HUES48 (cell line): ENCODE measurements around the gene GABRR2.

ENCODE experiments used
- H3K27ac ChIP-seq: one replicate; pipeline ENCODE4 v1.7.0; 2013; ENCODE audit warnings: low read depth, low read length, inconsistent platforms
- H3K27me3 ChIP-seq: 2 replicates; pipeline ENCODE4 v1.6.1; 2013; ENCODE audit warnings: mild to moderate bottlenecking, low read length; ENCODE audit not compliant: control insufficient read depth, insufficient read depth
- H3K36me3 ChIP-seq: 2 replicates; pipeline ENCODE4 v1.6.1; 2013; ENCODE audit warnings: low read length; ENCODE audit not compliant: control insufficient read depth, insufficient read depth
- H3K4me1 ChIP-seq: 2 replicates; pipeline ENCODE4 v1.6.1; 2013; ENCODE audit warnings: mild to moderate bottlenecking, low read length; ENCODE audit not compliant: control insufficient read depth, insufficient read depth
- H3K4me3 ChIP-seq: 2 replicates; pipeline ENCODE4 v1.5.1; 2013; ENCODE audit warnings: mild to moderate bottlenecking, low read depth, low read length
- H3K9ac ChIP-seq: 2 replicates; pipeline ENCODE4 v1.6.1; 2013; ENCODE audit warnings: mild to moderate bottlenecking, low read depth, low read length, moderate library complexity
- H3K9me3 ChIP-seq: 2 replicates; pipeline ENCODE4 v1.6.1; 2013; ENCODE audit warnings: low read length; ENCODE audit not compliant: control insufficient read depth, insufficient read depth

The GABRR2 gene

DNA sequence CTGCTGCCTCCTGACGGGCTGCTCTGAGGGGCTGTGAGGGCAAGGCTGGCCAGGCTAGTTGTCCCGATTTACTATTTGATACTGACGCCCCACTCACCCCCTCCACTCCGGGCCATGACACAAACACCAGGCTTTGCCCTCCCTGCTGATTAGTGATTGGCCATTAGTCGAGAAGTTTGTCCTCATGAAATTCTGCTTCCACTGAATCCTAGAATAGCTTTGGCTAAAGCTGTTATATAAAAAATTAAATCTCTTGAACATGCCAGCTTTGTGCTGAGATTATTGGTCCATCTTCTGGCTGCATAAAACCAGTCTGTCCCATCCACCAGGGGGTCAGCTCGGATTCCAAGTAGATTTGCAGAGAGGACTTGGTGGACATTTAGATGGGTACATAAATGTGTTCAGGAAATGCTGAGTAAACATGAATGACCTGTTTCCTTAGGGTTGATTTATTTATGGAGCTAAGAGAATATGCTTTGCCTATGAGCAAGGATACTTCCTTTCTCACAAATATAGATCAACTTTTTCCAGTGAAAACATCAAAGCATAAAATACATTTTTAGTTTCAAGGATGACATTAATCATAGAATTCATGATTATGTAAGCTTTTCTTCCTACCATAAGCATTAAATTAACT, at the start of gene GABRR2:
TSS of gene GABRR2 (minus strand) at position 51 of the 637 bp plus-strand sequence. CDS start 134 bp downstream, outside the sequence.
- Histone ChIP-seq H3K9me3 (peaks cover 1% of the 10 kb centered on the region; the same call in 1 of the 2 replicates), H3K36me3 (no peaks in the 10 kb centered on the region), H3K4me1 (peaks cover 14% of the 10 kb centered on the region), H3K9ac (no peak within 1 kb of the TSS), H3K27me3 (no peaks in the 10 kb centered on the region), H3K4me3 (no peak within 1 kb of the TSS), H3K27ac (no peak within 1 kb of the TSS)

DNA sequence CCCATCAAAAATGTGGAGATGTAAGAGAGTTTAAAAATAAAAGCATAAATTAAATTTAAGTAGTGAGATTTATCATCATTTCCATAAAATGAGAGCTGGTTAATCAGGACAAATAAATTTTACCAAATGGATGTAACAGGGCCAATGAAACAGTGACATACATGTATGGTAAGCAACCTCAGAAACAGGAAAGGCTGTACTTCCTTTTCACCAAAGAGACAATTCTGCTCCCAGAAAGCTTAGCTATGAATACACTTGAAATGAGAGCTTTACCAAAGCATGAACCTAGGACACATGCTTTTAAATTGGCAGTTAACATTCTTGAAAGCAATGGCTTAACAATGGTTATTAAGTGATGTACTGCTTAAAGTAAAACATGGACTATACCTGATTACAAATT, 49.5 kb upstream of the GABRR2 start:
- Histone ChIP-seq H3K9ac (no peak overlapping the region), H3K36me3 (no peaks in the 10 kb centered on the region), H3K4me1 (no peaks in the 10 kb centered on the region), H3K27ac (no peak overlapping the region), H3K9me3 (no peaks in the 10 kb centered on the region), H3K27me3 (no peaks in the 10 kb centered on the region), H3K4me3 (no peak overlapping the region)

DNA sequence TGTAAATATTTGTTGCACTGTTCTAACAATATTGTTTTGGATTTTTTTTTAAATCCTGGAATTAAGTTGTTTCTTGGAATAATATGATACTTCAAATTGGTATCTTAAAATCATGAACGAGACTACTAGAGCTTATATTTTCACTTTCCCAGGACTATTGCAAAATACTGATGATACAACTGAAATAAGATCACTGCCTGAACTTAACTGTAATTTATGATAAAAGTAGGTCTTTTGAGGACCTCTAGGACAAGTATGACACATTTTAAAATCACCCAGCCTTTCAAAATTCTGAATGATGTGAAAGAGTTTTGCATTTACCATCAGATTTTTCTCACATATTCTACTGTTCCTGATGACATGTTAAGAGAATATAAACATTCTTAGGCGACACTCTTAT, 46.1 kb upstream of the GABRR2 start:
- Histone ChIP-seq H3K27ac (no peak overlapping the region), H3K4me3 (no peak overlapping the region), H3K36me3 (no peaks in the 10 kb centered on the region)

DNA sequence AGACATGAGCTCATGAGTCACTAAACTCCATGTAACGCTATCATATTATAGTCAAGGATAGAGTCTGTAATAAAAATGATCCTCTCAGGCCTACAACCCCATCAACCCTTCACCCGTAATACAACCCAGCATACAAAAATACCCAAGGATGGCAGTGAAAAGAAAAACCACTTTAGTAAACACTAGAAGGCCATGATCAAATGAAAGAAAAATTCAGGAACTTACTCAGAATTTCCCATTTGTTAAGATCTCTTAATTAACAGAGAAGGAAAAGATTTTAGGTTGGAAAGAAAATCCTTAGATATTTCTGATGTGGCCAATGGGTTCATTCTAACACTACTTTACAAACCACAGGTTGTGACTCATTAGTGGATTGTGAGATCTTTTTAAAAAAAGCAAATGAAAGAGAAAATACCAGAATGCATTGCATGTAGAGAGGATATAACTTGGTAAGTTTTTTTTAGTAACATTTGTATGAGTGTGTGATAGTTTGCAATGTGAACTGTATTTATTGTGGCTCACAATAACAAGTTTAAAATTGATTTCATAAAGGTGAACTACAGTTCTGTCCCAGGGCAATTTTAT, 45.4 kb upstream of the GABRR2 start:
- Histone ChIP-seq H3K9me3 (no peaks in the 10 kb centered on the region), H3K27me3 (no peaks in the 10 kb centered on the region), H3K4me1 (no peaks in the 10 kb centered on the region), H3K9ac (no peak overlapping the region), H3K27ac (no peak overlapping the region), H3K4me3 (no peak overlapping the region), H3K36me3 (no peaks in the 10 kb centered on the region)

More for the DNA sequence above, 46.1 kb upstream of the GABRR2 start:
- Histone ChIP-seq H3K9ac (no peak overlapping the region), H3K27me3 (no peaks in the 10 kb centered on the region), H3K4me1 (no peaks in the 10 kb centered on the region), H3K9me3 (no peaks in the 10 kb centered on the region)

DNA sequence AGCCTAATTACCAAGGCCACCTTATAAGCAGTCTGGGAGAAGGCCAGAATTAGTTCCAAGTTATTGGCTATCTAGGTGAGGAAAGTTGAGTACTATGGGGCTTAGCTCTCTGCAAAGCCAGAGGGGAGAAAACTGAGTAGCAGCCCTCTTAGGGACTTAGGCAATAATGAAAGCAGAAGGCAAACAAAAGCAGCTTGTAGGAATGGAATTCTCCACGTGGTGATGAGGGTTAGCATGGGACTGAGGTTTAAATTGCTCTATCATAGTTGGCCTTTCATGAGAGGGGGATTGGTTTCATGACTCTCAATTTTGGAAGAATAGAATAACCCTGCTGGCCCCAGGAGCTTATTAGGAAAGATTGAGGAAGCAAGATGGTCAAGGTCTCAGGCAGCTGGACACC, 44.5 kb upstream of the GABRR2 start:
- Histone ChIP-seq H3K9me3 (no peaks in the 10 kb centered on the region), H3K27me3 (no peaks in the 10 kb centered on the region), H3K36me3 (no peaks in the 10 kb centered on the region), H3K4me1 (no peaks in the 10 kb centered on the region), H3K4me3 (no peak overlapping the region), H3K9ac (no peak overlapping the region), H3K27ac (no peak overlapping the region)

DNA sequence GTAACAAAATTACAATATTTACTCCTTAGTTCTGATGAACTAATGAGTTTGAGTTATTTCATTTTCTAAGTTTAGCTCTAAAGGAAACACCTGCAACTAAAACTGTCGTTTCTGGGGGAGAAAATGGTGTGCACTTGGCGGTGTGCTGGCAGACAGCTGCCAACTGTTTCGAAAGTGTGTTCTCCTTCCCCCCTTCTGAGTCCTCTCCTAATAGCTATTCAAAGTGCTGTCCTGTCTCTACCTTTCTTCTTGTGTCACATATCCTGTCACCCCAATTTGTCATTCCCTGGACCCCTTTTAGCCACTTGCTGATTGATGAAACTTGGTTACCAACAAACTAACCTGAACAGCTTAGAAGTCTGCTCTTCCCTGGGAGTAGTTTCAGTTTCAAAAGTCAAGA, 42.3 kb upstream of the GABRR2 start:
- Histone ChIP-seq H3K27ac (no peak overlapping the region), H3K27me3 (peaks cover 11% of the 10 kb centered on the region), H3K4me3 (no peak overlapping the region), H3K36me3 (no peaks in the 10 kb centered on the region), H3K9me3 (no peaks in the 10 kb centered on the region), H3K9ac (no peak overlapping the region), H3K4me1 (no peaks in the 10 kb centered on the region)

DNA sequence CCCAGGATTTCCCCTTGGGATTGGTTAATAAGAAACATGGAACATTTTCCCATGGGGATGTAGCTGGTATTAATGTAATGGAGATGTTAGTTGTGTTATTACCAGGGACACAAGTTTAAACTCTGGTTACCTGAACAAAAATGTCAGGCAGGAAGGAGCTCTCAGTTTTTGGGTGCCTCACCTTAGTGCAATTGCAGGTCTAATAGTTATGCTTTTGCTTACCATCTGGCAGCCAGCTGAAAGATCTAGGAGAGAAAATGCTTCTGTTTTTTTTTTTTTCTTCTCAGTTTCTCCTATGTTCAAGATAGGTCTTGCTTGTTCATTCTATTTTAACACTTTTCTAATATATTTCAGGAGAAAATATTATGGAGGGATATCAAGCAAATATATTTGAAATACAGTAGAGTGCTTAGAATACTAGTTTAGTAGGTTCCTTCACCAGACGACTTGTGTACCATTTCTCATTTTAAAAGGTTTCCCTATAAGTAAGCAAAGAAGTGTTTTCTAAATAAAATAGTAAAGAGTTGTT, 41.6 kb upstream of the GABRR2 start:
- peaks cover 18% of the 10 kb centered on the region for H3K27me3 ChIP-seq
- no peaks in the 10 kb centered on the region for H3K9me3 ChIP-seq
- H3K4me1 ChIP-seq: no peaks in the 10 kb centered on the region
- no peak overlapping the region for H3K4me3 ChIP-seq
- no peak overlapping the region for H3K27ac ChIP-seq
- no peak overlapping the region for H3K9ac ChIP-seq
- H3K36me3 ChIP-seq: no peaks in the 10 kb centered on the region

DNA sequence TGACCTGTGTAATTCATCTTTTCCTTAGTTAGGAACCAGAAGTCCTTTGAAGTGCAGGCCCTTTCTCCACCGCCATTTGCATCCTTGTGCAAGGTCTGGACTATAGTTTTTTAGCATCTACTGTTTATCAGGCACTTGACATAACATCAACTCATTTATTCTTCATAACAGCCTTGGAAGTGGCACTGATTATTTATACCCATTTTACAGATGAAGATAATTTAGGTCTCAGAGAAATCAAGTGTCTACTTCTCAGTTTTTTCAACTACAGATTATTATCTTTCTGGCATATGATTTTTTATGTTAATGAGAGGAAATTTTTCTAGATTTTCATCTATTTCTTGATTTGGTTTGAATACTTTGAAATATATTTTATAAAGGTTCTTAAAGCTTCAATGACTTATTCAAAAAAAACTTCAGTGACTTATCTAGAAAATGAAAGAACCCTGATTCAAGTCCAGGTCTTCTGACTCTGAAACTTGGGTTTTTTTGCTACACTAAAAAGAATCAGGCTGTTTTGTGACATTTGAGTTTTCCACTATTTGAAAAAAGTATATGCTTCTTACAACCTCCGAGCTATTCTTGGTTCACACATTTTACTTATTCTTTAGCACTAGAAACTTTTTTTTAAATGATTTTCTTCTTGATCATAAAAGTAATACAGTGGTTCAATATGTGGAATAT, 40.6 kb upstream of the GABRR2 start:
- Histone ChIP-seq H3K36me3 (no peaks in the 10 kb centered on the region), H3K9ac (no peak overlapping the region), H3K27ac (no peak overlapping the region)

DNA sequence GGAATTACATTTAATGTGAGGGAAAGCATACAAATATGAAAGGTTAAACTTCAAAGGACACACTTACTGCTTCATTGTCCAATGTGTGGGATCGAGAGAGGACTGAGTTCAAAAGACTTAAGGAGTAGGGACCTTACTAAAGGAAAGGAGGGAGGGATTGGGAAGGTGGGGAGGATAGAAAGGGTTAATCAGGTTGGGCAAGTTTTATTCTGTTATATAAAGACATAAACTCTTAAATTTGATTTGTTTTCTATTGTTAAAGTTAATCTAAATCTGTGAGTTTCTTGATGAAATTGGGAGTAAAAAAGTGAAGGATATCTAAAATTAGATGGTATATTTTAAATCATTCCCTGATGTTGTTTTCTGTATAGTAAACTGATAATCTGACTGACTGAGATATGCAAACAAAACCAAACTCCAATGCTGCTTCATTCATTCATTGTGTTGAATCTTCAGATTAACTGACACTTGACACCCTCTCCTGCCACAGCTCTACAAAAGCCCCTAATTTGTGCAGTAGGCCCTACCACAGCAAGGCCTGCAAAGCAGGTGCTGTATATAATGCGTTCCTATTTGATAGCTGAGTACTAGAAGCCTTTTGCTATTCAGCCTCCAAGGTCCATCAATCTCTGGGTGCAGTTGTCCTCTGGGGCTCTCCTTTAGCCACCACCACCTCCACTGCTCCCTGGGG, 38.7 kb upstream of the GABRR2 start:
- H3K4me3 ChIP-seq: no peak overlapping the region
- no peaks in the 10 kb centered on the region for H3K9me3 ChIP-seq
- H3K27ac ChIP-seq: no peak overlapping the region
- H3K27me3 ChIP-seq: peaks cover 24% of the 10 kb centered on the region
- H3K4me1 ChIP-seq: peaks cover 3% of the 10 kb centered on the region; the same call in 1 of the 2 replicates
- no peak overlapping the region for H3K9ac ChIP-seq
- H3K36me3 ChIP-seq: no peaks in the 10 kb centered on the region

More for the DNA sequence above, 40.6 kb upstream of the GABRR2 start:
- Histone ChIP-seq H3K4me1 (peaks cover 3% of the 10 kb centered on the region; the same call in 1 of the 2 replicates), H3K27me3 (peaks cover 24% of the 10 kb centered on the region), H3K9me3 (no peaks in the 10 kb centered on the region), H3K4me3 (no peak overlapping the region)

DNA sequence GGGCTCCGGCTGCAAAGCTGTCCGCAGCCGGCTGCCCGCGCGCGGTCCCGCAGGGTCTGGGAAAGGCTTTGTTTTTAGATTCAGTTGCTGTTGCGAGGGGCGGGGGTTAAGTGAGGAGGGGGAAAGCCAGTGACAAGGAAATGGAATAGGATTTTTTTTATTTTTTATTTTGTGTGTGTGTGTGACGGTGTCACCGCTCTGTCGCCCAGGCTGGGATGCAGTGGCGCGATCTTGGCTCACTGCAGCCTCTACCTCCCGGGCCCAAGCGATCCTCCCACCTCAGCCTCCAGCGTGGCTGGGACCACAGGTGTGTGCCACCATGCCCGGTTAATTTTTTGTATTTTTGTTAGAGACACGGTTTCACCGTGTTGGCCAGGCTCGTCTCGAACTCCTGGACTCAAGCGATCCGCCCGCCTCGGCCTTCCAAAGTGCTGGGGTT, 38.0 kb upstream of the GABRR2 start:
- H3K4me3 ChIP-seq: peak overlapping the region; percentile 82
- H3K36me3 ChIP-seq: no peaks in the 10 kb centered on the region
- H3K27ac ChIP-seq: peak overlapping the region; percentile 78
- peaks cover 3% of the 10 kb centered on the region; the same call in 1 of the 2 replicates for H3K4me1 ChIP-seq
- peaks cover 24% of the 10 kb centered on the region for H3K27me3 ChIP-seq
- H3K9me3 ChIP-seq: no peaks in the 10 kb centered on the region
- H3K9ac ChIP-seq: peak overlapping the region; percentile 82
